Pancreas (tissue), 10 donors: ENCODE results near the gene RSPH1. TPM values are rescaled to one million over a fixed set of nuclear protein-coding genes. Genes with fewer than 3 reads are reported as not detected.

ENCODE experiments used
- ATAC-seq, 4 donors: fragments of 200-7000 bp; cut with Tn5 transposase; one replicate each; pipeline versions ENCODE4 v1.8.0 to v1.9.1; 2020; ENCODE audit warnings: mild to moderate bottlenecking in 4 of 4, moderate library complexity in 4 of 4
- DNase-seq, 6 donors: peaks; one replicate each; pipeline ENCODE4 v3.0.0-alpha.2; 2020
- FAIRE-seq: peaks from 2 replicates; lab custom pipeline; 2012; peaks lifted over from hg19 to GRCh38; lab: Jason Lieb, UNC
- H3K27ac ChIP-seq, 4 donors: fragments of 200-600 bp; sonication (generic); 1 replicate in 3 of 4; 2 replicates in 1 of 4; pipeline versions ENCODE4 v1.5.0 to v1.8.0; 2020
- H3K27me3 ChIP-seq, 4 donors: fragments of 200-600 bp; one replicate each; pipeline ENCODE4 v1.8.0; 2021
- H3K36me3 ChIP-seq, 3 donors: fragments of 200-600 bp; sonication (generic) in 1 of 3; one replicate each; pipeline versions ENCODE4 v1.5.0 to v1.8.0; 2020 to 2021
- H3K4me1 ChIP-seq, 3 donors: fragments of 200-600 bp; one replicate each; pipeline ENCODE4 v1.8.0; 2021
- H3K4me3 ChIP-seq, 4 donors: fragments of 200-600 bp; sonication (generic) in 2 of 4; one replicate each; pipeline versions ENCODE4 v1.5.0 to v1.8.0; 2020 to 2021
- H3K9me3 ChIP-seq, 4 donors: fragments of 200-600 bp; one replicate each; pipeline ENCODE4 v1.8.0; 2021
- WGBS, 2 donors: extraction: QIAGEN DNeasy Blood & Tissue Kit; methylation state at CpG; one replicate each; pipeline ENCODE4 v1.1.7; 2013; 5-methylcytosine and 5-hydroxymethylcytosine counted together
- intact Hi-C, 3 donors: fragments of 100-400 bp; cut with DNase I; formaldehyde crosslinking; loops; one replicate each; pipeline versions ENCODE4 v1.11.1 to v1.14.2; 2022
- polyA plus RNA-seq, 2 donors: library from polyadenylated mRNA; stranded (reverse); fragments of 200-250 nt; gene quantifications; one replicate each; pipeline ENCODE4 v1.2.3, GENCODE V29; 2013
- total RNA-seq, 6 donors: library from RNA; stranded (reverse); fragmentation: NEBNext Ultra II Directional in 4 of 6; extraction: Animal tissue kit (Norgen Biotek cat#: 25700) in 4 of 6; gene quantifications; one replicate each; pipeline versions ENCODE4 v1.2.1 to v1.2.4, GENCODE V29; 2021 to 2023
- TF ChIP-seq, protein P1 (sequence below), 4 donors: fragments of 200-600 bp; sonication (generic) in 3 of 4; IDR thresholded peaks; one replicate each; pipeline versions ENCODE4 v1.5.0 to v1.8.0; 2021; ENCODE audit warnings: antibody characterized with exemption in 4 of 4
- donor health status: healthy with polysubstance abuse.
- donor health status: DM: no; HTN: no; CAD: no; lungs with moderate emphysema.
- donor health status: DM: no; HTN: no; CAD: no.
- donor health status: control.
- donor health status: control.
- donor health status: Bipolar disorder and iron deficiency.
- donor health status: DM: yes; HTN: yes; CAD: no.
- donor health status: DM: no; HTN: no; CAD: no.
- donor health status: DM: no; HTN: no; CAD: no.
- donor health status: DM: yes; HTN: yes; CAD: no.

RSPH1 gene
- total and polyA plus RNA-seq, 8 donors, result 0.94 to 5.0 (median 2.1) TPM

DNA sequence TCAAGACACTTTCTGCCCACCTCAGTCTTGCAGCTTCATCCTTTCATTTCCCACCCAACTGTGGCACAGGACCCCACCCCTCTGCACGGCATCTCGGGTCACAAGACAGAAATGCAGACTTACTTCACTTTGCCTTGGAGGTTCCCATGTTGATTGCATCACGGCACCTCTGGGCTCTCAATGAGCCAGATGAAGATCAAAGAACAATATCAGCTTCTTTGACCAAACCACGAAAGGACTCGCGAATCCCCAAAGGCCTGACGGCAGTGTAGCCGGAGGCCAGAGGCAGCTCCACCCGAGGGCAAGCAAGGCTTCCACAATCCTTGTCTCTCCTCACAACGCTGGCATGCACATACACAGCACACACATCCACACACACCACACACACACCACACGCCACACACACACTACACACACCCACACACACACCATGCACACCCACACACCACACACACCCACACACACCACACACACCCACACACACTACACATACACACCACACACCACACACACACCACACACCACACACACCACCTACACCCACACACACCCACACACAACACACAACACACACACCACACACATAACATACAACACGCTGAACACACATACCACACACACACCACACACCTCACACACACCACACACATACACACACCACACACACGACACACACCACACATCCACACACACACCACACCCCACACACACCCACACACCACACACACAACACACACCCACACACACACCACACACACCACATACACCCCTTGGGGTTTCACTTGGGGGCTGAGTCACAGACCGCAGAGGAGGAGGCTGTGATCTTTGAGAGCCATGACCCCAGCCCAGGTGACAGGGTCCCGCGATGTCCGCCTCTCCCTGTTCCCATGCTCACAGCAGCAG is 56.5 kb downstream of the RSPH1 start:
- H3K36me3 ChIP-seq, result no peaks in the 10 kb centered on the region
- H3K4me3 ChIP-seq, result no peak overlapping the region
- H3K9me3 ChIP-seq, result no peaks in the 10 kb centered on the region
- DNase-seq (no peak), ATAC-seq (no peak), FAIRE-seq (no peak)
- TF ChIP-seq, protein P1, sequence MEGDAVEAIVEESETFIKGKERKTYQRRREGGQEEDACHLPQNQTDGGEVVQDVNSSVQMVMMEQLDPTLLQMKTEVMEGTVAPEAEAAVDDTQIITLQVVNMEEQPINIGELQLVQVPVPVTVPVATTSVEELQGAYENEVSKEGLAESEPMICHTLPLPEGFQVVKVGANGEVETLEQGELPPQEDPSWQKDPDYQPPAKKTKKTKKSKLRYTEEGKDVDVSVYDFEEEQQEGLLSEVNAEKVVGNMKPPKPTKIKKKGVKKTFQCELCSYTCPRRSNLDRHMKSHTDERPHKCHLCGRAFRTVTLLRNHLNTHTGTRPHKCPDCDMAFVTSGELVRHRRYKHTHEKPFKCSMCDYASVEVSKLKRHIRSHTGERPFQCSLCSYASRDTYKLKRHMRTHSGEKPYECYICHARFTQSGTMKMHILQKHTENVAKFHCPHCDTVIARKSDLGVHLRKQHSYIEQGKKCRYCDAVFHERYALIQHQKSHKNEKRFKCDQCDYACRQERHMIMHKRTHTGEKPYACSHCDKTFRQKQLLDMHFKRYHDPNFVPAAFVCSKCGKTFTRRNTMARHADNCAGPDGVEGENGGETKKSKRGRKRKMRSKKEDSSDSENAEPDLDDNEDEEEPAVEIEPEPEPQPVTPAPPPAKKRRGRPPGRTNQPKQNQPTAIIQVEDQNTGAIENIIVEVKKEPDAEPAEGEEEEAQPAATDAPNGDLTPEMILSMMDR (IDR thresholded peaks at IDR 0.05), result no peak
- no peaks in the 10 kb centered on the region for H3K4me1 ChIP-seq
- no peak overlapping the region for H3K27ac ChIP-seq
- intact Hi-C loops, result loop anchor here in 2 of 3 donors (10.0 kb wide), 2 partner anchors 105 to 125 kb away; partner anchors contain the start of gene TFF3 (in 1 of the 2)
- no peaks in the 10 kb centered on the region for H3K27me3 ChIP-seq
- 68 to 77% methylated on average over 17 of the region's 17 CpGs for WGBS, 2 donors

DNA sequence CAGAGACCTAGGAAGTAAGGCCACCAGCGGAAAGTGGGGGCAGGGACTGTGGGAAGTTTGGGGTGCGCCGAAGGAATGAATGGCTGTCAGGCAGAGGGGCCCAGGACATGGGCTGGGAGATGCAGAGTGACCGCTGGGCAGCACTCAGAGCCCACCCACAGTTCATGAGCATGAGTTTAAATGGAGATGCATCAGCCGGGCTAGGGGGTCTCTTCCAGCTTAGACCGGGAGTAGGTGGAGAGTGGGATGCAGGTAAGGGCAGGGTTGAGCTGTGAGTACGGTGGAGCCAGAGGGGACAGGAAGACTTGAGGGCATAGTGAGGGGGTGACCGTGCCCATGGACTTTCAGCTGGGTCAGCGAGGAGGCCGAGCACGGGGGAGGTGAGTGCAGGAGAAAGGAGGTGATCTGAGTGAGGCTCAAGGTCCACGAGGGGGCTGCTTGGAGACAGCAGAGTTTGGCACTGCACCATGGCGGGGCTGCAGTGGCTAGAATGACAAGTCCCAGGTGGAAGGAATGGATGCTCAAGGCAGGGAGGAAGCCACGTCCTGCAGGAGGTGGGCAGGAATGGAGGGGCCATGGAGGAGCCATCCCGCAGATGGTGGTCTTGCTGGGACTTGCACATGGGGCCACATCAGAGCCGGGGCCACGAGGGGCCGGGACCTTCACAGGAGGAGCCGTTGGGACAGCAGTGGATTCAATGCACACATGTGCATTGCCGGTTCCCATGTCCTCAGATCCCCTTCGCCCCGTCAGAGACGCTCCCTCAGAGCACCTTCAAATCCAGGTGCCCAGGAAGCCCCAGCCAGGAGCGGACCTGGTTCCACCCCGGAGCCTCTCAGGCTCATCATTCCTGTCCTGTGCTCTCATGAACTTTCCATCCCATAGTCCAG is 57.5 kb downstream of the RSPH1 start:
- WGBS, 2 donors, result 75 to 84% methylated on average over 22 to 25 of the region's 25 CpGs
- intact Hi-C loops, result no loop called here
- H3K27me3 ChIP-seq, result no peaks in the 10 kb centered on the region
- no peak overlapping the region for H3K27ac ChIP-seq
- no peaks in the 10 kb centered on the region for H3K4me1 ChIP-seq
- ATAC-seq, result no peak
- TF ChIP-seq, protein P1 (IDR thresholded peaks at IDR 0.05), result no peak
- peak in 1 of 6 donors; percentile 14 for DNase-seq
- H3K4me3 ChIP-seq, result no peak overlapping the region
- H3K9me3 ChIP-seq, result no peaks in the 10 kb centered on the region
- no peak for FAIRE-seq
- no peaks in the 10 kb centered on the region for H3K36me3 ChIP-seq

DNA sequence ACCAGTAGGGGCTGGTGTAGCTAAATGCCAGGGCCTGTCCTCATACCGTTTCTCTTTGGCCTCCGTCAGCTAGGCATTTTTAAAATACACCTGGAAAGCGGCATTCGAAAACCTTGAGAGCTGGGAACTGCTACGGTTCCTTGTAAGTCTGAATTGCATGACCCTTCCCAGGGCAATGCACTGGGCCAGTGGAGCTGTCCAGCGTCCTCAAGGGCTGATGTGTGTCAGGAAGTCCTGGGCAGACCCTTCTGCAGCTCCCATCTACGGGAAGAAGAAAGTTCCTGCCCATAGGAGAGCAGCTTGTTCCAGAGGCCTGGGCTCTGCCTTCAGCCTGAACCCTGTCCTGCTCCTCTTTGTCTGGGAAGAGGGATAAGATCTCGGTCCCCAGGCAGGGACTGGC is 58.2 kb downstream of the RSPH1 start:
- intact Hi-C loops, result no loop called here
- no peak for FAIRE-seq

GRCh38 chr21:42436914-42437313 is 59.1 kb downstream of the RSPH1 start:
- DNase-seq, result no peak
- TF ChIP-seq, protein P1 (IDR thresholded peaks at IDR 0.05), result no peak
- Histone ChIP-seq H3K4me3 (no peak overlapping the region), H3K9me3 (no peaks in the 10 kb centered on the region), H3K27me3 (no peaks in the 10 kb centered on the region), H3K27ac (no peak overlapping the region), H3K36me3 (no peaks in the 10 kb centered on the region), H3K4me1 (no peaks in the 10 kb centered on the region)
- no peak for FAIRE-seq
- ATAC-seq, result no peak
- intact Hi-C loops, result no loop called here

More for the DNA sequence above, 58.2 kb downstream of the RSPH1 start:
- Histone ChIP-seq H3K27me3 (no peaks in the 10 kb centered on the region), H3K4me3 (no peak overlapping the region), H3K9me3 (no peaks in the 10 kb centered on the region), H3K27ac (no peak overlapping the region), H3K4me1 (no peaks in the 10 kb centered on the region), H3K36me3 (no peaks in the 10 kb centered on the region)
- no peak for DNase-seq
- WGBS, 2 donors, result 48 to 53% methylated on average over 8 of the region's 8 CpGs
- peak in 1 of 4 donors; percentile 37 for ATAC-seq
- TF ChIP-seq, protein P1 (IDR thresholded peaks at IDR 0.05), result no peak
